OCI-LY7 (cell line): ENCODE data around the gene UPF3A. TPM values are rescaled to one million over a fixed set of nuclear protein-coding genes. Genes with fewer than 3 reads are reported as not detected.

Experiments used
- BruUV-seq: library from RNA; stranded (reverse); fragments of 400-500 nt; replicated peaks from 2 replicates; lab custom pipeline; 2021; lab: Mats Ljungman, UMichigan
- CTCF ChIA-PET: fragments of 300-600 bp; sonication (Branson Sonifier 250); formaldehyde crosslinking; loops from one replicate; lab custom pipeline; 2022; ENCODE audit warnings: antibody characterized with exemption; ENCODE audit not compliant: unreplicated experiment; lab: Charles Lee
- POLR2A ChIA-PET: fragments of 300-600 bp; sonication (Branson Sonifier 250); formaldehyde crosslinking; loops from one replicate; lab custom pipeline; 2022; ENCODE audit warnings: antibody characterized with exemption; lab: Charles Lee
- DNase-seq: peaks from one replicate; pipeline ENCODE4 v3.0.0-alpha.2; 2015; ENCODE audit warnings: low spot score
- H2AFZ ChIP-seq: fragments of 200-600 bp; sonication (generic), shearing (Covaris generic); 2 replicates; pipeline ENCODE4 v1.6.1; 2014; ENCODE audit warnings: mild to moderate bottlenecking, antibody characterized with exemption, low read length, moderate library complexity
- H3K27ac ChIP-seq: fragments of 200-600 bp; sonication (generic); 2 replicates; pipeline ENCODE4 v1.5.1; 2014; ENCODE audit warnings: mixed run types, low read depth, mild to moderate bottlenecking, moderate library complexity, low read length, inconsistent platforms; ENCODE audit not compliant: poor library complexity, severe bottlenecking
- H3K36me3 ChIP-seq: fragments of 200-600 bp; sonication (generic); 2 replicates; pipeline ENCODE4 v1.6.1; 2014; ENCODE audit warnings: mild to moderate bottlenecking, antibody characterized with exemption, low read length, moderate library complexity, mixed read lengths; ENCODE audit not compliant: insufficient read depth
- H3K4me1 ChIP-seq: fragments of 200-600 bp; sonication (generic); 2 replicates; pipeline ENCODE4 v1.5.1; 2014; ENCODE audit warnings: mild to moderate bottlenecking, low read length; ENCODE audit not compliant: insufficient read depth, poor library complexity, severe bottlenecking
- H3K4me2 ChIP-seq: fragments of 200-600 bp; sonication (generic); 2 replicates; pipeline ENCODE4 v1.6.1; 2014; ENCODE audit warnings: mild to moderate bottlenecking, low read length
- H3K4me3 ChIP-seq: fragments of 200-600 bp; sonication (generic); 2 replicates; pipeline ENCODE4 v1.5.1; 2014; ENCODE audit warnings: mild to moderate bottlenecking, low read depth, low read length; ENCODE audit not compliant: poor library complexity, severe bottlenecking
- H3K79me2 ChIP-seq: fragments of 200-600 bp; sonication (generic); 2 replicates; pipeline ENCODE4 v1.6.1; 2016; ENCODE audit warnings: low read depth, mild to moderate bottlenecking, low read length, moderate library complexity, mixed read lengths; ENCODE audit not compliant: insufficient read depth
- H3K9me2 ChIP-seq: fragments of 200-600 bp; sonication (generic); 2 replicates; pipeline ENCODE4 v1.6.1; 2016; ENCODE audit warnings: mild to moderate bottlenecking, low read length, mixed read lengths; ENCODE audit not compliant: insufficient read depth
- H3K9me3 ChIP-seq: fragments of 200-600 bp; sonication (generic); 2 replicates; pipeline ENCODE4 v1.6.1; 2014; ENCODE audit warnings: mild to moderate bottlenecking, mixed run types, low read length, mixed read lengths
- H4K20me1 ChIP-seq: fragments of 200-600 bp; sonication (generic); 2 replicates; pipeline ENCODE4 v1.6.1; 2014; ENCODE audit warnings: mild to moderate bottlenecking, antibody characterized with exemption, low read length, moderate library complexity, mixed read lengths; ENCODE audit not compliant: insufficient read depth
- EZH2phosphoT487 ChIP-seq: fragments of 200-600 bp; sonication (generic); IDR thresholded peaks from 2 replicates; pipeline ENCODE4 v1.6.1; 2018; ENCODE audit warnings: low read depth, borderline replicate concordance, mild to moderate bottlenecking, mixed run types, antibody characterized with exemption, low read length, moderate library complexity, mixed read lengths
- intact Hi-C: fragments of 100-400 bp; cut with micrococcal nuclease; formaldehyde crosslinking; loops from one replicate; pipeline ENCODE4 v1.10.0; 2022; ENCODE audit not compliant: unreplicated experiment
- total RNA-seq, 2 experiments: library from RNA; depleted of rRNA in 1 of 2; stranded (reverse); fragments of >200 nt in 1 of 2; shearing (Covaris generic) in 1 of 2; gene quantifications; 2 replicates each; pipeline ENCODE4 v1.2.3, GENCODE V29; 2014 to 2022
- TF ChIP-seq, protein P1 (sequence below): fragments of 200-600 bp; sonication (generic); conservative IDR thresholded peaks from 2 replicates; pipeline ENCODE4 v1.5.1; 2014; ENCODE audit warnings: mild to moderate bottlenecking, antibody characterized with exemption, low read length, moderate library complexity, mixed read lengths

The UPF3A gene
- total RNA-seq, 2 experiments from 2014 or later = 27.8 to 55.4 TPM

DNA sequence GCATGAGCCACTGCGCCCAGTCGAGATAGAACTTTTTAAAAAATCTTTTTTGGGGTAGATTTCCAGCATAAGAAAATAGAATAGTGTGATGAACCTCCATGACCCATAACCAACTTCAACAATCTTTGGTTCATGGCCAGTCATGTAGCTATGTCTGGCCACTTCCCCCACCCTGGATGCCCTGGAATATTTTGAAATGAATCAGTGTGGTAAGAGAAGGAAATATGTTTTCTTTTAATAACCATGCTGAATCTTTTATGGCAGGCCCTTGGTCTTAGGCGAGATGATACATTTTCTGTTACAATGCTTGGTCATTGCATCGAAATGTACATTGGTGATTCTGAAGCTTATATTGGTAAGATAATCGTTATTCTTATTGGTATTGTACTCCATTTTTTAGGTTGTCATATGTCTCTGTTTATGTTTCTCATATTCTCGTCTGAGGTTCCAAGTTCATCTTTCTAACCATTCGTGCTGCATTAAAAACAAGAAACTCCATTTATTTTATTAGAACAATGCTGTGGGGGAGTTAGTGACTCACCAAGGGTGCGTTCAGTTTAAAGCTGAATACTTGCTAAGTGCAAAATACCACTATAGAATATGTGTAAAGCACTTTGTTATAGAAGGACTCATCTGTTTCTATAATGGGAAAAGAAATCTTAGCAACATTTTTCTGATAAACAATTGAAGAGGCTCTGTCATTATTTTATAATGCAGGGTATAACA is 16.4 kb upstream of the UPF3A start:
- CTCF ChIA-PET = no interaction called here
- Histone ChIP-seq H3K9me3 (no peaks in the 10 kb centered on the region), H3K79me2 (0 out of 2 replicates have a peak, but pooled peaks cover 7% of the 10 kb centered on the region), H2AFZ (no peak overlapping the region), H4K20me1 (no peaks in the 10 kb centered on the region), H3K27ac (no peak overlapping the region), H3K4me2 (no peak overlapping the region), H3K9me2 (no peaks in the 10 kb centered on the region), H3K4me3 (no peak overlapping the region), H3K4me1 (peaks cover 40% of the 10 kb centered on the region), H3K36me3 (peaks cover 94% of the 10 kb centered on the region)
- TF ChIP-seq, protein P1, sequence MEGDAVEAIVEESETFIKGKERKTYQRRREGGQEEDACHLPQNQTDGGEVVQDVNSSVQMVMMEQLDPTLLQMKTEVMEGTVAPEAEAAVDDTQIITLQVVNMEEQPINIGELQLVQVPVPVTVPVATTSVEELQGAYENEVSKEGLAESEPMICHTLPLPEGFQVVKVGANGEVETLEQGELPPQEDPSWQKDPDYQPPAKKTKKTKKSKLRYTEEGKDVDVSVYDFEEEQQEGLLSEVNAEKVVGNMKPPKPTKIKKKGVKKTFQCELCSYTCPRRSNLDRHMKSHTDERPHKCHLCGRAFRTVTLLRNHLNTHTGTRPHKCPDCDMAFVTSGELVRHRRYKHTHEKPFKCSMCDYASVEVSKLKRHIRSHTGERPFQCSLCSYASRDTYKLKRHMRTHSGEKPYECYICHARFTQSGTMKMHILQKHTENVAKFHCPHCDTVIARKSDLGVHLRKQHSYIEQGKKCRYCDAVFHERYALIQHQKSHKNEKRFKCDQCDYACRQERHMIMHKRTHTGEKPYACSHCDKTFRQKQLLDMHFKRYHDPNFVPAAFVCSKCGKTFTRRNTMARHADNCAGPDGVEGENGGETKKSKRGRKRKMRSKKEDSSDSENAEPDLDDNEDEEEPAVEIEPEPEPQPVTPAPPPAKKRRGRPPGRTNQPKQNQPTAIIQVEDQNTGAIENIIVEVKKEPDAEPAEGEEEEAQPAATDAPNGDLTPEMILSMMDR = no peak
- TF ChIP-seq EZH2phosphoT487 = no peak
- intact Hi-C loops = no loop called here
- no TSS peak for BruUV-seq
- DNase-seq = no peak
- POLR2A ChIA-PET = interaction anchor here (0.6 to 1.6 kb wide), 3 partner anchors 16 to 117 kb away, joined by 3 to 4 read pairs (median 3); no protein-coding TSS in a partner anchor

DNA sequence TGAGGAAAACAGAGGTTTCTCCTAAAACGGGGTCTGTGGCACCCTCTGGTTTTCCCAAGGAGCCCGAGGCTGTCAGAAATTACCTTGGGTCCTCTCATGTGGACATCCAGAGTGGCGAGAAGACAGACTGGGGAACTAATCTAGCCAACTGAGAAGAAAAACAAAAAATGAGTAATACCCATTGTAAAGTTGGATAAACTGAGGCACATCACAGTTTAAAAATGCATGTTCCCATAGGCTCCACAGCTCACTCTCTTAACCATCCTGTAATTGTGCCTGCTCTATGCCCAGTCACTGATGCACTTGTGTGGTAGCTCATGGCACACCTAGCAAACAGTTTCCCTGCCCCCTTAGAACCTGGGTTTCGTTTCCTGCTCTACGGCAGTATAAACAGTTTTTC is 15.2 kb upstream of the UPF3A start:
- TF ChIP-seq EZH2phosphoT487 = no peak
- TF ChIP-seq, protein P1 = no peak
- ChIA-PET POLR2A (interaction anchor here (0.7 to 1.6 kb wide), 2 partner anchors 106 to 228 kb away, joined by 3 to 5 read pairs; no protein-coding TSS in a partner anchor), CTCF (no interaction called here)
- no peak overlapping the region for H2AFZ ChIP-seq
- no peak overlapping the region for H3K27ac ChIP-seq
- H3K79me2 ChIP-seq = 0 out of 2 replicates have a peak, but pooled peaks cover 7% of the 10 kb centered on the region
- H3K9me3 ChIP-seq = no peaks in the 10 kb centered on the region
- H3K36me3 ChIP-seq = peaks cover 89% of the 10 kb centered on the region
- no peak for DNase-seq
- H3K9me2 ChIP-seq = no peaks in the 10 kb centered on the region
- peaks cover 28% of the 10 kb centered on the region for H3K4me1 ChIP-seq
- intact Hi-C loops = no loop called here
- BruUV-seq = no TSS peak
- H4K20me1 ChIP-seq = no peaks in the 10 kb centered on the region
- no peak overlapping the region for H3K4me3 ChIP-seq
- H3K4me2 ChIP-seq = no peak overlapping the region
